T-helper 2 cell treated with Interferon-gamma antibody and Interleukin-4, amounts not matched to agents 5 μg/mL and 100 μg/mL, for 36 hours (primary cell): ENCODE results near the gene TSHZ1.

Experiments
- DNase-seq: peaks from one replicate; pipeline ENCODE4 v3.0.0; 2021; ENCODE audit warnings: low spot score
- H3K27ac Mint-ChIP-seq: one replicate; pipeline ENCODE4 v1.8.0; 2021; ENCODE audit warnings: mild to moderate bottlenecking, mixed read lengths
- H3K27me3 Mint-ChIP-seq: one replicate; pipeline ENCODE4 v1.8.0; 2021; ENCODE audit warnings: low read depth, mixed read lengths
- H3K36me3 Mint-ChIP-seq: one replicate; pipeline ENCODE4 v1.8.0; 2021; ENCODE audit warnings: low read depth, mixed read lengths
- H3K4me1 Mint-ChIP-seq: one replicate; pipeline ENCODE4 v1.8.0; 2021; ENCODE audit warnings: low read depth, mixed read lengths
- H3K4me3 Mint-ChIP-seq: one replicate; pipeline ENCODE4 v1.8.0; 2022; ENCODE audit warnings: mild to moderate bottlenecking, moderate library complexity, mixed read lengths
- H3K9me3 Mint-ChIP-seq: one replicate; pipeline ENCODE4 v1.8.0; 2021; ENCODE audit warnings: mixed read lengths

The TSHZ1 gene

DNA sequence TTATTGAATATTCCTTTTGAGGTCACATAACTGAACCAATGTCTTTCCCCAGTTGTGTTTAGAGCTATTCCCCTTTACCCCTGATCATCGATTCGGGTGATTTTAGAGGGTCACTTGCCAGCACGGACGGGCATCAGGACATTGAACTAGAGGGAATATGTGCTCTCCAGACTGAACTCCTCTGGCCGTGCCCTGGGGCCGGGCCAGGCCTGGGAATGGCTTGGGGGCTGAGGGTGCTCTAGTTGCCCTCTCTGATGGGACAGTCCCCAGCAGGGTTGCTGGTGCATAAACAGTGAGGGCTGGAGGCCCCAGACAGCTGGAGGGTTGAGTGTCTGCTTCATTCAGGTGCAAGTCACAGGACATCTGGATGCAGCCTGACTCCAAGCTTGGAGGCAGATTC is 126.2 kb downstream of the TSHZ1 start:
- Mint-ChIP-seq H3K4me1 (no peaks in the 10 kb centered on the region), H3K27me3 (no peaks in the 10 kb centered on the region), H3K4me3 (no peak overlapping the region), H3K9me3 (no peaks in the 10 kb centered on the region), H3K36me3 (no peaks in the 10 kb centered on the region), H3K27ac (no peak overlapping the region)
- no peak for DNase-seq

GRCh38 chr18:75337348-75337747 is 126.8 kb downstream of the TSHZ1 start:
- no peak overlapping the region for H3K4me3 Mint-ChIP-seq
- H3K27ac Mint-ChIP-seq: no peak overlapping the region
- H3K36me3 Mint-ChIP-seq: no peaks in the 10 kb centered on the region
- H3K9me3 Mint-ChIP-seq: no peaks in the 10 kb centered on the region
- H3K27me3 Mint-ChIP-seq: no peaks in the 10 kb centered on the region
- H3K4me1 Mint-ChIP-seq: no peaks in the 10 kb centered on the region
- DNase-seq: no peak

- no peaks in the 10 kb centered on the region for H3K9me3 Mint-ChIP-seq
- H3K4me1 Mint-ChIP-seq: no peaks in the 10 kb centered on the region
- DNase-seq: no peak
- H3K4me3 Mint-ChIP-seq: no peak overlapping the region
- H3K36me3 Mint-ChIP-seq: no peaks in the 10 kb centered on the region
- no peak overlapping the region for H3K27ac Mint-ChIP-seq
- no peaks in the 10 kb centered on the region for H3K27me3 Mint-ChIP-seq
These were observed 128.0 kb downstream of the TSHZ1 start for GRCh38 chr18:75338631-75339030.
